NCI-H187 treated with DMSO at 0.1 percent for 48 hours (cell line): ENCODE data around the gene PRDM8.
"Not testable (repeated sequence)": the region's sequence is repeated elsewhere in the genome, so short reads cannot be mapped to it uniquely, and the experiment has no call there.

Experiments used
- DNase-seq: peaks from one replicate; lab custom pipeline; 2025; lab: John Stamatoyannopoulos, UW

The PRDM8 gene

DNA sequence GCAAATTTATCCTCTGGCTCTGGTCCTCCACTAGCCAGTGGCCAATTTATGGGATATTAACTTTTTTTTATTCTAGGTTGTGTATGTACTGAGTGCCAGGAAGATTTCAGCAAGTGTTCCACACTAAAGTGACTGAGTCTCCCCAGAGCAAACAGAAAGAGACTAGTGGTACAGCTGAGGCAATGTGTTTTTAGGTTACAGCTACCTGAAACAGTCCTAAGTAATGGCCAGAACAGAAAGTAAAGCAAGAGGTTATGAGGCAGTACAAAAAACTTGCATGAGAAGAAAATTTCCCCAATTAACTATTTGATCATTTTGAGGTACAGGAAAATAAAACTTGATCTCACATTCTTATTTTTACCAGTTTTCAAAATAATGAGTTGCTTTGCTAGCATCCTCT is 31.2 kb downstream of the PRDM8 start:
- no peak for DNase-seq

DNA sequence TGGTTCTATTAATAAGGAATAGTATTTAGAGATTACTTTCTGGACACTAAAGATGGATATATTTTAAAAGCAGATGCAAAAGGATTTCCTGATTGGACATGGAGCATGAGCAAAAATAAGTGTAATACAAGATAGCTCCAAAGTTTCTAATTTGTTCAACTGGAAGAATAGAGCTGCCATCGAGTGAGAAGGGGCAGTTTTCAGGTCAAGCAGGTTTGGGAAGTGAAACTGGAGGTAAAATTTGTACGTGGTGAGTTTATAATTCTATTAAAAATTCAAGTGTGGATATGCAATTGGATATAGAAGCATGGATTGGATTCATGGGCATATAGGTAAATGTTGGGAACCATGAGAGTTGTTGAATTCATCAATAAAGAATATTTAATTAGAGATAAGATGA is 31.8 kb downstream of the PRDM8 start:
- no peak for DNase-seq

DNA sequence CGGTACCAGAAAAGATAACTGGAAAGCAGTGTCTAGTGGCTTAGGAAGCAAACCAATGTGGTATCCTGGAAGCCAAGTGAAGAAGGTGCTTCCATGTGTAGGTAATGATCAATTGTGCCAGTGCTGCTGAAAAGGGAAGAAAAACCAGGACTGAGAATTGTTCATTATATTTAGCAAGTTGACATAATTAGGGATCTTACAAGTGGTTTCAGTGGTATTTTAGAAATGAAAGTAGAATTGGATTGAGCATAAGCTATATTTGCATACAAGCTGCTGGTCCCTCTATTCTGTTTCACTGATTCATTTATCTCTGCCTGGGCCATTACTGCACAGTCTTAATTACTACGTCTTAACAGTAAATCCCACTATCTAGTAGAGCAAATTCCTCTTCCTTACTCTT is 32.3 kb downstream of the PRDM8 start:
- no peak for DNase-seq

DNA sequence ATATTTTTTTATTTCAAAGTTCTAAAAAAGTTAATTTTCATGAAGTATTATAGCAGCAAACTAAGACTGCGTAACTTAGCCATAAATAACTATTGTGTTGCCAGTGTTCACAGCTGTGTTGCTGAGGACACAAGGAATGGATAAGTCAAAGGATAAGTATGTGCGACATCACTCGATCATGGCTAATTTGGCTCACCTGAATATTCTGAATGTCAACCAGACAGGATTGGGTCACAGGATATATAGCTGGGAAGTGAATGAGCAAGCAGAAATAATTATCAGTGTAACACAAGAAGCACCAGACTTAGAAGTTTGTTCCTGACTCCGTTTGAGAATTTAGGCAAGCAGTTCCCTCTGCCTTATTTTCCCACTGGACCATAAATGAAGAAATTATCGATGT is 33.9 kb downstream of the PRDM8 start:
- no peak for DNase-seq

DNA sequence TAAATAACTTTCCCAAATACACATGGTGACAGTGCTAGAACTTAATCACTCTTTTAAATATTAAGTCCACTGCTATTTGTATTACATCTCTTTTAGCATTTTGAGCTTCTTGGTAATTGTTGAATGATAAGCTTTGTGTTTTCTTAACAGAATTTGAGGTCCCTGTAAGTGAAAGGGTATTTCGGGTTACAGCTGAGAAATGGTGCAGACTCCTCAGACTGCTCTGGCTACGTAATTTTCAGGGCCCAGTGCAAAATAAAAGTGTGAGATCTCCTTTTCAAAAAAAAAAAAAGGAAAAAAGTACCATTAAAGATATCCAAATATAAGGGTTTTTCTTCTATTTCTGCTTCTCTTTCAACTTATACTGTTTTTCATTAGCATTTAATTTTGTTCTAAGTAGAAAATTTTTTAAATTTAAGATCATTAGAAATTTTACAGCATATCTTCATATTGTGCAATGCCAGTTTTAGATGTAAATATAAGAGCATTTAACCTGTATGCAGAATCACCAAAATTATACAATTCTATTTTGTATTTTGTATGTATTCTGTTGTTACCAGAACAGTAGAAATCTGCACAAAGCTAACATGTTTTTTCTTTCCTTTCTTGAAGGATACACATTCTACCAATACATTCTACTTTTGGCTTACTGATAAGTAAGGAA is 35.5 kb downstream of the PRDM8 start:
- no peak for DNase-seq

DNA sequence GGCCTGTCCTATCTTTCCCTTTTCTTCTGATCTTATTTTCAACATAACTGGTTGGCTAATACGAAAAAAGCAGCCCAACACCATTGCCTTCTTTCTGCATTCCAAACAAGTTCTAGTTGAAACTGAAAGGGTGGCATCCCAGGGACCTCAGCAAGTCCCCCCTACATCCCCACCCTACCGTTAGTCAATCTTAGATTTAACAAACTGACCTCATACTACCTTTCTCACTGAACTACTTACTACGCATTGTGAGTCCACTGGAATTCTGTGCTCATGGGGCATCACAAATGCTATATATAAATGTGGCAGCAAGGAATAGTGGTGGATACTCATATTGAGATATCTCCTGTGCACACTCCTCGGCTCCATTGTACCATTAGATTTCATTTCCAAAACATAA is 36.1 kb downstream of the PRDM8 start:
- DNase-seq = no peak

DNA sequence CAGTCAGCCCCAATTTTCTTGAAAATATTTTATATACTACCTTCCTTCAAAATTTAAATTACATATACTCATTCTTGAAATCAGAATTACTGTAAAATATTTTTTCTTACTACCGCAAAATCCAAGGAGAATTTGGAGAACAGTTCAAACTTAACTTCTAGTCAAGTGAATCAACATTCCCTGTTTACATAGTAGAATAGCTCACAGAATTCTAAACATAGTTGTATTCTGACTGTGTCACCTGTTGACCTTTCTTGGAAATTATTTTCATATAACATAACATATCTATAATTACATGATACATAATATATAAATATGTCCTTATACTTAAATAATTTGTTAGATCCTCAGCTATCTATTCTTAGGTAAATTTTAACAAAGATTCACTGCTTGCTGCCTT is 38.1 kb downstream of the PRDM8 start:
- no peak for DNase-seq

DNA sequence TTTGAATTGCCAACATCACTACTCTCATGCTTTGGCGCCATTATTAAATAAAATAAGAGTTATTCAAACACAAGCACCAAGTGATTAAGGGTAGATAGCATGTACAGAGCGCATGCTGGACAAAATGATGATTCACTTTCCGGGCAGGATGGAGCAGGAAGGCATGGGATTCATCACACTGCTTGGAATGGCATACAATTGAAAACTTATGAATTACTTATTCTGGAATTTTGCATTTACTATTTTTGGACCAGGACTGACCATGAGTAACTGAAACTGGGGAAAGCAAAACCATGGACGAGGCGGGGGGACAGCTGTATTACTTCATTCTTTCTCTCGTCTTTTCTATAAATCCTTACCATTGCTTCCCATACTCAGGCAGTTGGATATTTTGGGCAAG is 40.7 kb downstream of the PRDM8 start:
- no peak for DNase-seq

DNA sequence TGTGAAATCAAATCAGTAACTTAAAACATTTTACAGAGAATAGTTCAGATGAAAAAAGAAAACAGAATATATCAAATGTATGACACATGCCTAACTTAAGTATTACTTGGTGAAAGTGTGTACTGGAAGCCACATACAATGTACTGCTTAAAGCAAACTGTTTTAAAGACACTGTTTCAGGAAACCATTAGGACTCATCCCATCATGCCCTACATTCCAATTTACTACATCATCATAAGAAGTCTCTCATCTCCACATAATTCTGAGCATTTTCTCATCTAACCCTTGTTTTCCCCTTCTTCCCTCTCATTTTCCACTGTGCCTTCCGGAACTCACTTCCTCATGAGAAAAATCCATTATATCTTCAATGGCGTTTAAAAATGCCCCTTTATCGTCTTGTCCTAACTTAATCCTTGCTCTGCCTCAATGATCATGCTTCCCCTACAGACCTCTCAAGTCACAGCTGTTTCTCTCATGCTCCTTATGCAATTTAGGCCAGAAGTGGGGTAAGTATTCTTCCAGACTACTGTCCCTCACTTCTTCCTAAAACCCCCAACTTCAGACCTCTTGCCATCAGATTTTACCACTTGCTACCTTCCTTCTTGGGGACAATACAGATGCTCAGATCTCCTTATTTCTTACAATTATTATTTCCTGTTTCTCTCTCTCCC is 42.3 kb downstream of the PRDM8 start:
- no peak for DNase-seq

DNA sequence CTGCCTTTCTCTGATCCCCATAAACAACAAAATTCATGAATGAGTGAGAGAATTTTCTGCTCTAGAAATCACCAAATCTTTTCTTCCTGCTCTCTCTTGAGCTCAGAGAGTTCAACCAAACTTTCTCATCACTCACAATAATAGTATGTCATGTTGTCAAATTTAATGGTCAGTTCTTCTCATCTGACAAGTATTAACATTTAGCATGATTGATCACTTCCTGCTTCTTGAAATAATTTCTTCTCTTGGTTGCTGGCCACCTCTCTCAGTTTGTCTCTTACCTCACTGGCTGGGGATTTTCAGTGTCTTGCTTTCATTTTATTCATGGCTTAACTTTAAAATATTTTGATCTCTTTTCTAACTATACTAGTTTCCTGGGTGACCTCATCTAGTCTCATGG is 43.7 kb downstream of the PRDM8 start:
- DNase-seq = no peak

DNA sequence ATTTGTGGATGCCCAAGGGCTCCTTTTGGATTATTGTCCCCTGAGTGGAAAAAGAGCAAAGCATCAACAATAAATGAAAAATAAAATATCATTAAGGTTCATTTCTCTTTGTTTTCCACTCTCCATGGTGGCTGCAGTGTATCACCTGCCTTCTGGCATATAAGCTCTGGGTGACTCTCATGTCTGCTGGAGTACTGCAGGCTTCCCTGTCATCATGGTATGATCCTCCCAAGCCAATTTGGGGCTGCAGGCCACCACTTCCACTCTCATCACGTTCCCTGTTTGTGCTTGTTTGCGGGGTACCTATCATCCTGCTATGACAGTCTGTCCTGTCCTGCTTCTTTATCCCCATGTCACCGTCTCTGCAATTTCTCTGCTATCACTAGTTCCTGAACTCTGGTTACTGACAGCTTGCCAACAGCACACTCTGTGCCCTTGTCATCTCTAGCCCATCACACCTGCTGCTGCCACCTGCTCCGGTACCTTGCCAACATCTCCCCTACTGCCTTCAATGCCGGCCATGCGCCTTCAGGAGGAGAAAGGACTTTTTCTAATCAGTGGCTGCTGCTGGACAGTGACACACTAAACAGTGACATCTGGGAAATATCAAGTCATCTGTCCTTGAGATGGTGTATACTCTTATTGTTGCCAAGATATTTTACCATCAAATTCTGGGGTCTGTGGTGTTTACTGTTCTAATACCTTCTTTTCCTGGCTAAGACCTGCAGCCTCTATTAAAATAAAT is 46.1 kb downstream of the PRDM8 start:
- DNase-seq = no peak

DNA sequence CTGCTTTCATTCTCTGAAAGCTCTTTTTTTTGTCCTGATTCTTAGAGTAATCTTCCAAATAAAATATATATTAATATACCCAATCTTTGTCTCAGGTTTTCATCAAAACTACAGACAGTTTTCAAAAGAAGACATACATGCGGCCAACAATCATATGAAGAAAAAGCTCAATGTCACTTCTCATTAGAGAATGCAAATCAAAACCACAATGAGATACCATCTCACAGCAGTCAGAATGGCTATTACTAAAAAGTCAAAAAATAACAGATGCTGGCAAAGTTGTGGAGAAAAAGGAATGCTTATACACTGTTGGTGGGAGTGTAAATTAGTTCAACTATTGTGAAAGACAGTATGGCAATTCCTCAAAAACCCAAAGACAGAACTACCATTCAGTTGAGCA is 50.2 kb downstream of the PRDM8 start:
- DNase-seq = not testable (repeated sequence)

DNA sequence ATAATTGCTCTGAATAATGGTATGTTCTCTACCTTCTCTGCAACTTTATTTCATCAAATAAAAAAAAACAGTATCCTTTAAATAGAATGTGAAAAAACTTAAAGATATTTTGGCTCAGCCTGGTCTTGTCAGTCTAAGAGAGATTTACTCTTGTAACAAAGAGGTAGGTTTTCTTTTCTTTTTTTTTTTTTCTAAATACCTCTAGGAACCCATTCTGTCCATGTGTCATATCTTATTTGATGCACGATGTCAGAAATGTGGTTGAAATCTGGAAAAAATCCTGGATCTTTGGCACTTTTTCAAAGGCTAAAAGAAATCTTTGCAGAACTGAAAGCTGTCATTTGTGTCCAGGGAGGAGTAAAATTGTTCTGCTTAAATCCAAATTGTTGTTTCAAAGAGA is 51.8 kb downstream of the PRDM8 start:
- no peak for DNase-seq

DNA sequence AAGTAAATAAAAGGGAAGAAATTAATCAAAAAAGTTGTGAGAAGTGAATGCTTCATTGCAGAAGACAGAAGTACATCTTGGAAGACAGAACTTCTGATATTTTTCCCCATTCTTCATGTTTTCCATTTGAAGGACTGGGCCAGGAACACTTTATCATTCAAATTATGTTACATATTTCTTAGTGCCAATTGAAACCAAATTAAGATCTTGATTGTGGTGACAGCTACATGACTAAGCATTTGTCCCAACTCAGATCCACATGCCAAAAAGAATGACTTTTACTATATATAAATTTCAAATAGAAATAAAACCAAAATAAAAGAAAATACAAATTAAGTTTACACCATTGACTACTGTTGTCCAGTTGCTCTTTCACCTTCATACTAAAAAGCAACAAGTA is 55.1 kb downstream of the PRDM8 start:
- DNase-seq = no peak

DNA sequence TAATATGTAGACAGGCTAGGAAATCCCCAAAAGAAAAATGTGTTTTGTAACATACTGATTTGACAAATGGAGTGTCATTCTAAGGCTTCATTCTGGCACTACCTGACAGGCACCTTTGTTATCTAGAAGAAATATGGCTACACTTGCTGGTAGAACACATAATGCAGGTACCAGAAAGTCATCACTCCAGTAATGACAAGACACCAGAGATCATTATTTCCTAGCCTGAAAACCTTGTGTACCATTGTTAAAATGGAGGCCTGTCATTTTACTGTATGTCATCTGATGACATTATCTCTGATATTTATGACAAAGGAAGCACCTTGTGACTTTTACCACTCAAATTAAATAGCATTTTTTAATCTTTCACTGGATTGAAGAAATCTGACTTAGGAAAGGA is 55.6 kb downstream of the PRDM8 start:
- no peak for DNase-seq

DNA sequence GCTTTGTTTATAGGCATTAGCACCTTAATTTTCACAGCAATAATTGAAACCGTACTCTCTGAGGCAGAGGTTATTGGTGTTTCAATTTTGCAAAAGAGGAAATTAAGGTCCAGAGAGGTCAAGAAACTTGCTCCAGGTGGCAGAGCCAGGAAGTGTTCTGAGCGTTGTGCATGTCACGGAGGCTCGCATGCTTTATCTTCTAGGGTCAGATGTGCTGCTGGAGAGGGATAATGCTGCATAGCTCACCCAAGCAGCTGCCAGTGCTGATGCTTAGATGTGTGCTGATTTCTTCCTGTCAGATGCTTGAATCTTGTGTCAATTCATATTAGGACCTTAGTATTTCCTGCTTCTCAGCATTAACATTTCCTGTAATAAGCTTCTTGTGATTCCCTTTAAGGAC is 56.2 kb downstream of the PRDM8 start:
- no peak for DNase-seq
